ENCODE data around the gene TTN.

DNA sequence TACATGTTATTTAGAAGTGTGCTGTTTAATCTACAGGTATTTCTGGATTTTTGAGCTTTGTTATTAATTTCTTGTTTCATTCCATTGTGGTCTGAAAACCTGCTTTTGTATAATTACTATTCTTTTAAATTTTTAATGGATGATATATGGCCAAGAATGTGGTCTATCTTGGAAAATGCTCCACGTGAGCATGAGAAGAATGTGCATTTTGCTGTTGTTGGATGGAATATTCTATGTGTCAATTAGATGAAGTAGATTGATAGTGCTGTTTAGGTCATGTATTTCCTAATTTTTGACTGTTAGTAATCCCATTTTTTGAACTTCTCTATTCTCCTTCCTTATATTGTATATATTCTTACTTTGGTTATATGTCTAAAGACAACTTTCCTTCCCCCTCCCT, 19.9 kb upstream of the TTN start:
- TF ChIP-seq POLR2A (IDR thresholded peaks at IDR 0.05), result no peak
- TF ChIP-seq EP300 (IDR thresholded peaks at IDR 0.05), result no peak
- TF ChIP-seq, protein P1, sequence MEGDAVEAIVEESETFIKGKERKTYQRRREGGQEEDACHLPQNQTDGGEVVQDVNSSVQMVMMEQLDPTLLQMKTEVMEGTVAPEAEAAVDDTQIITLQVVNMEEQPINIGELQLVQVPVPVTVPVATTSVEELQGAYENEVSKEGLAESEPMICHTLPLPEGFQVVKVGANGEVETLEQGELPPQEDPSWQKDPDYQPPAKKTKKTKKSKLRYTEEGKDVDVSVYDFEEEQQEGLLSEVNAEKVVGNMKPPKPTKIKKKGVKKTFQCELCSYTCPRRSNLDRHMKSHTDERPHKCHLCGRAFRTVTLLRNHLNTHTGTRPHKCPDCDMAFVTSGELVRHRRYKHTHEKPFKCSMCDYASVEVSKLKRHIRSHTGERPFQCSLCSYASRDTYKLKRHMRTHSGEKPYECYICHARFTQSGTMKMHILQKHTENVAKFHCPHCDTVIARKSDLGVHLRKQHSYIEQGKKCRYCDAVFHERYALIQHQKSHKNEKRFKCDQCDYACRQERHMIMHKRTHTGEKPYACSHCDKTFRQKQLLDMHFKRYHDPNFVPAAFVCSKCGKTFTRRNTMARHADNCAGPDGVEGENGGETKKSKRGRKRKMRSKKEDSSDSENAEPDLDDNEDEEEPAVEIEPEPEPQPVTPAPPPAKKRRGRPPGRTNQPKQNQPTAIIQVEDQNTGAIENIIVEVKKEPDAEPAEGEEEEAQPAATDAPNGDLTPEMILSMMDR (IDR thresholded peaks at IDR 0.05), result no peak

All from upper lobe of left lung (tissue), 4 donors.